Spleen (tissue), 11 donors: ENCODE results near the gene PSME1. TPM values are rescaled to one million over a fixed set of nuclear protein-coding genes. Genes with fewer than 3 reads are reported as not detected.

Experiments
- DNase-seq: peaks from one replicate; pipeline ENCODE4 v3.0.0-alpha.2; 2020
- H3K27ac ChIP-seq, 8 donors: fragments of 200-600 bp; sonication (generic) in 7 of 8; 1 replicate in 4 of 8; 2 replicates in 4 of 8; pipeline versions ENCODE4 v1.5.0 to v1.8.0; 2016 to 2021; ENCODE audit warnings: inconsistent platforms in 4 of 8, mild to moderate bottlenecking in 4 of 8, moderate library complexity in 1 of 8
- H3K27me3 ChIP-seq, 7 donors: fragments of 200-600 bp; sonication (generic) in 6 of 7; replicated peaks in 1 of 7; 1 replicate in 4 of 7; 2 replicates in 3 of 7; pipeline versions ENCODE4 v1.5.0 to v1.8.0; 2016 to 2021; ENCODE audit warnings: inconsistent platforms in 3 of 7, mild to moderate bottlenecking in 1 of 7
- H3K36me3 ChIP-seq, 6 donors: fragments of 200-600 bp; sonication (generic) in 5 of 6; 1 replicate in 4 of 6; 2 replicates in 2 of 6; pipeline versions ENCODE4 v1.5.0 to v1.8.0; 2016 to 2021; ENCODE audit warnings: inconsistent platforms in 2 of 6
- H3K4me1 ChIP-seq, 6 donors: fragments of 200-600 bp; sonication (generic) in 5 of 6; 1 replicate in 3 of 6; 2 replicates in 3 of 6; pipeline versions ENCODE4 v1.5.0 to v1.8.0; 2016 to 2021; ENCODE audit warnings: inconsistent platforms in 3 of 6
- H3K4me3 ChIP-seq, 8 donors: fragments of 200-600 bp; sonication (generic) in 7 of 8; 1 replicate in 4 of 8; 2 replicates in 4 of 8; pipeline versions ENCODE4 v1.5.0 to v1.8.0; 2016 to 2021; ENCODE audit warnings: inconsistent platforms in 4 of 8, mild to moderate bottlenecking in 4 of 8, moderate library complexity in 2 of 8
- H3K9me3 ChIP-seq, 8 donors: fragments of 200-600 bp; sonication (generic) in 7 of 8; 1 replicate in 4 of 8; 2 replicates in 4 of 8; pipeline versions ENCODE4 v1.5.0 to v1.8.0; 2016 to 2021; ENCODE audit warnings: inconsistent platforms in 4 of 8
- POLR2A ChIP-seq, 3 donors: fragments of 450-650 bp; IDR thresholded peaks; one replicate each; pipeline ENCODE4 v1.5.1; 2017; ENCODE audit warnings: antibody characterized with exemption in 3 of 3, mild to moderate bottlenecking in 1 of 3
- POLR2AphosphoS5 ChIP-seq, 3 donors: sonication (generic); formaldehyde crosslinking; IDR thresholded peaks; one replicate each; pipeline ENCODE4 v1.5.1; 2017; ENCODE audit warnings: antibody characterized with exemption in 3 of 3
- WGBS, 5 donors: extraction: QIAGEN DNeasy Blood & Tissue Kit in 3 of 5; methylation state at CpG; one replicate each; pipeline versions ENCODE4 v1.1.5 to v1.1.7; 2013 to 2018; 5-methylcytosine and 5-hydroxymethylcytosine counted together
- intact Hi-C: fragments of 100-400 bp; cut with DNase I; formaldehyde crosslinking; loops from one replicate; pipeline ENCODE4 v1.15.0; 2023; ENCODE audit warnings: low total_unique reads
- polyA plus RNA-seq, 3 donors: library from polyadenylated mRNA; stranded (reverse); fragments of 200-250 nt; gene quantifications; one replicate each; pipeline ENCODE4 v1.2.1, GENCODE V29; 2013
- total RNA-seq, 7 donors: library from RNA; depleted of rRNA in 3 of 7; stranded (reverse); fragments of >200 nt in 3 of 7; fragmentation: NEBNext Ultra II Directional in 4 of 7; extraction: Animal tissue kit (Norgen Biotek cat#: 25700) in 4 of 7; gene quantifications; one replicate each; pipeline versions ENCODE4 v1.1.0 to v1.2.1, GENCODE V29; 2016 to 2021
- TF ChIP-seq, protein P1 (sequence below), 11 experiments: fragments of 200-600 bp in 7 of 11; fragments of 450-650 bp in 4 of 11; sonication (generic) in 4 of 11; IDR thresholded peaks in 8 of 11; conservative IDR thresholded peaks in 3 of 11; 1 replicate in 7 of 11; 2 replicates in 4 of 11; pipeline versions ENCODE4 v1.4.0 to v1.8.0; 2016 to 2021; ENCODE audit warnings: antibody characterized with exemption in 11 of 11, inconsistent platforms in 4 of 11, mild to moderate bottlenecking in 1 of 11
- donor health status: healthy with polysubstance abuse.
- donor health status: DM: no; HTN: no; CAD: no; lungs with moderate emphysema.
- donor health status: DM: no; HTN: no; CAD: no.
- donor health status: Bipolar disorder and iron deficiency.
- donor health status: healthy.
- donor health status: DM: no; HTN: no; CAD: no.
- donor health status: DM: yes; HTN: yes; CAD: no.

Gene PSME1
- total and polyA plus RNA-seq, 10 donors = 157 to 441 (median 253) TPM

DNA sequence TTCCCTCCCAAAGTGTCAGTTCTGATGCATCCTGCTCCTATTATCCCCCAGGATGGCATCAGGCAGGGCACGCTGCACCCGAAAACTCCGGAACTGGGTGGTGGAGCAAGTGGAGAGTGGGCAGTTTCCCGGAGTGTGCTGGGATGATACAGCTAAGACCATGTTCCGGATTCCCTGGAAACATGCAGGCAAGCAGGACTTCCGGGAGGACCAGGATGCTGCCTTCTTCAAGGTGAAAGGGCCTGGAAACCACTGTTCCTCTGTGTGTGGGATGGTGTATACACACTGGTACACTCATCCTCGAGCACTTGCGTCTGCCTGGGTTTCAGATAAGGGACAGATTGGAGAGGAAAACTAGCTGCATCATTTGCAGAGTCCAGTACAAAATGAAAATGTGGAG lies 26.1 kb downstream of the PSME1 start:
- peaks cover 30 to 91% (median 77%) of the 10 kb centered on the region in 6 donors for H3K36me3 ChIP-seq
- H3K27ac ChIP-seq = peak overlapping the region; percentile 92 to 99 (median 97)
- intact Hi-C loops = no loop called here
- TF ChIP-seq POLR2AphosphoS5 (IDR thresholded peaks at IDR 0.05) (no peak), POLR2A (IDR thresholded peaks at IDR 0.05) (no peak)
- TF ChIP-seq, protein P1, sequence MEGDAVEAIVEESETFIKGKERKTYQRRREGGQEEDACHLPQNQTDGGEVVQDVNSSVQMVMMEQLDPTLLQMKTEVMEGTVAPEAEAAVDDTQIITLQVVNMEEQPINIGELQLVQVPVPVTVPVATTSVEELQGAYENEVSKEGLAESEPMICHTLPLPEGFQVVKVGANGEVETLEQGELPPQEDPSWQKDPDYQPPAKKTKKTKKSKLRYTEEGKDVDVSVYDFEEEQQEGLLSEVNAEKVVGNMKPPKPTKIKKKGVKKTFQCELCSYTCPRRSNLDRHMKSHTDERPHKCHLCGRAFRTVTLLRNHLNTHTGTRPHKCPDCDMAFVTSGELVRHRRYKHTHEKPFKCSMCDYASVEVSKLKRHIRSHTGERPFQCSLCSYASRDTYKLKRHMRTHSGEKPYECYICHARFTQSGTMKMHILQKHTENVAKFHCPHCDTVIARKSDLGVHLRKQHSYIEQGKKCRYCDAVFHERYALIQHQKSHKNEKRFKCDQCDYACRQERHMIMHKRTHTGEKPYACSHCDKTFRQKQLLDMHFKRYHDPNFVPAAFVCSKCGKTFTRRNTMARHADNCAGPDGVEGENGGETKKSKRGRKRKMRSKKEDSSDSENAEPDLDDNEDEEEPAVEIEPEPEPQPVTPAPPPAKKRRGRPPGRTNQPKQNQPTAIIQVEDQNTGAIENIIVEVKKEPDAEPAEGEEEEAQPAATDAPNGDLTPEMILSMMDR (IDR thresholded peaks at IDR 0.05 in 8 of 11, conservative IDR thresholded peaks at IDR 0.05 in 3 of 11) = no peak
- no peak for DNase-seq
- 24 to 55% (median 44%) methylated on average over 6 to 8 of the region's 8 CpGs for WGBS, 5 donors
- peaks cover 31 to 87% (median 69%) of the 10 kb centered on the region in 6 donors for H3K4me1 ChIP-seq
- H3K4me3 ChIP-seq = peak overlapping the region; percentile 67 to 96 (median 78)
- H3K9me3 ChIP-seq = no peaks in the 10 kb centered on the region
- no peaks in the 10 kb centered on the region for H3K27me3 ChIP-seq

DNA sequence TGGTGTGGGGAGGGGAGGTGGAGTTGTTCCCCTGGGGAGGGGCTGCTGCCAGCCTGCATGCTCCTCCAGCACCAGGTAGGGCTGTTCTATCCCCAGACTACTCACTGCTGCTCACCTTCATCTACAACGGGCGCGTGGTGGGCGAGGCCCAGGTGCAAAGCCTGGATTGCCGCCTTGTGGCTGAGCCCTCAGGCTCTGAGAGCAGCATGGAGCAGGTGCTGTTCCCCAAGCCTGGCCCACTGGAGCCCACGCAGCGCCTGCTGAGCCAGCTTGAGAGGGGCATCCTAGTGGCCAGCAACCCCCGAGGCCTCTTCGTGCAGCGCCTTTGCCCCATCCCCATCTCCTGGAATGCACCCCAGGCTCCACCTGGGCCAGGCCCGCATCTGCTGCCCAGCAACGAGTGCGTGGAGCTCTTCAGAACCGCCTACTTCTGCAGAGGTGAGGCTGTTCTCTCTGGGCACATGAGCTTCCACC lies 28.6 kb downstream of the PSME1 start:
- Histone ChIP-seq H3K9me3 (no peaks in the 10 kb centered on the region), H3K4me1 (peaks cover 31 to 83% (median 67%) of the 10 kb centered on the region in 6 donors), H3K27ac (peak overlapping the region in 7 of 8 donors; percentile 13 to 99 (median 95)), H3K27me3 (no peaks in the 10 kb centered on the region), H3K4me3 (no peak overlapping the region), H3K36me3 (peaks cover 30 to 91% (median 75%) of the 10 kb centered on the region in 6 donors)
- intact Hi-C loops = no loop called here
- DNase-seq = peak; percentile 71
- TF ChIP-seq POLR2A (IDR thresholded peaks at IDR 0.05) (no peak), POLR2AphosphoS5 (IDR thresholded peaks at IDR 0.05) (no peak)
- TF ChIP-seq, protein P1 (IDR thresholded peaks at IDR 0.05 in 8 of 11, conservative IDR thresholded peaks at IDR 0.05 in 3 of 11) = no peak
- WGBS, 5 donors = 92 to 96% (median 94%) methylated on average over 11 to 14 of the region's 14 CpGs

DNA sequence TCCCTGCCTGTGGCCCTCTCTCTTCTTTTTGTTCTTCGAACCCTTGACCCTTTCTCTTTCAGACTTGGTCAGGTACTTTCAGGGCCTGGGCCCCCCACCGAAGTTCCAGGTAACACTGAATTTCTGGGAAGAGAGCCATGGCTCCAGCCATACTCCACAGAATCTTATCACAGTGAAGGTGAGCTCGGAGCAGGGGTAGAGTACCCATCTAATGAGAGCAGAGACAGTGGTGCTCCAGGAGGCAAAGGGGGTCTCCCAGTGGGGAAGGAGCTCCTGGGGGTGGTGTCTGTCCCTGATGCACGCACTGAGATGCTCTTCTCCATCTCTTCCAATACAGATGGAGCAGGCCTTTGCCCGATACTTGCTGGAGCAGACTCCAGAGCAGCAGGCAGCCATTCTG lies 29.8 kb downstream of the PSME1 start:
- WGBS, 5 donors = 95 to 97% (median 95%) methylated on average over 5 of the region's 5 CpGs
- Histone ChIP-seq H3K4me1 (peaks cover 25 to 80% (median 61%) of the 10 kb centered on the region in 6 donors), H3K27me3 (no peaks in the 10 kb centered on the region), H3K27ac (peak overlapping the region in 5 of 8 donors; percentile 17 to 99 (median 95)), H3K4me3 (no peak overlapping the region), H3K9me3 (no peaks in the 10 kb centered on the region), H3K36me3 (peaks cover 30 to 91% (median 73%) of the 10 kb centered on the region in 6 donors)
- intact Hi-C loops = no loop called here
- TF ChIP-seq POLR2AphosphoS5 (IDR thresholded peaks at IDR 0.05) (no peak), POLR2A (IDR thresholded peaks at IDR 0.05) (no peak)
- TF ChIP-seq, protein P1 (IDR thresholded peaks at IDR 0.05 in 8 of 11, conservative IDR thresholded peaks at IDR 0.05 in 3 of 11) = no peak
- DNase-seq = no peak

DNA sequence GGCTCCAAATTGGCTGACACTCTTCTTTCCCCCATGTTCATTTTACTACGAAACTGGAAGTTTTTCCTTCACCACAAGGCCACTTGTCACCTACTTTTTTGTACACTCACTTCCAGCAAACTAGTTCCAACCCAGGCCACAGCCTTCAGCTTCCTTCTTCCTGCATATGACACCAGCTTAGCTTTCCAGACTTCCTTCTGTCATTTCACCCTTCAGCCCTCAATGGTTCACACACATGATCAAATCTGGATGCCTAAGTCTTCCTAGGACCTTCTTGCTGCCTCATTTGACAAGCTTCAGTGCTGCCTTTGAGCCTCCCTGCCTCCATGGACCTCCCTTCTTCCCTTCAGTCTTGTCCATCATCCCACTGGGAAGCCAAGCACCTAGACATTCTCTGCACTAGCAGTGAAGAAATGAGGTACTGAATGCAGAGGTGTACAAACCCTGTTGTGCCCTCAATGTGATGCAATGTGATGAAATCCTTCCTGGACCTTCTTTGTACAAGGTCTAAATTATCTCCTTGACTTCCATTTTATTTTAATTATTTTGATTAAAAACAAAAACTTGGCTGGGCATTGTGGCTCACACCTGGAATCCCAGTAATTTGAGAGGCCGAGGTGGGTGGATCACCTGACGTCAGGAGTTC lies 31.6 kb downstream of the PSME1 start:
- Histone ChIP-seq H3K36me3 (peaks cover 30 to 86% (median 71%) of the 10 kb centered on the region in 6 donors), H3K27ac (peak overlapping the region in 7 of 8 donors; percentile 17 to 99 (median 63)), H3K9me3 (no peaks in the 10 kb centered on the region), H3K27me3 (no peaks in the 10 kb centered on the region), H3K4me1 (peaks cover 24 to 85% (median 67%) of the 10 kb centered on the region in 6 donors), H3K4me3 (peak overlapping the region in 1 of 8 donors; percentile 11)
- DNase-seq = peak; percentile 27
- intact Hi-C loops = no loop called here
- TF ChIP-seq POLR2A (IDR thresholded peaks at IDR 0.05) (no peak), POLR2AphosphoS5 (IDR thresholded peaks at IDR 0.05) (peak in 1 of 3 donors; percentile 64)
- 66 to 82% (median 70%) methylated on average over 3 of the region's 3 CpGs for WGBS, 5 donors
